ENCODE measurements around the gene PDE6B. TPM values are rescaled to one million over a fixed set of nuclear protein-coding genes. Genes with fewer than 3 reads are reported as not detected.

Gene PDE6B
- polyA plus RNA-seq, 1 donor (not counting 4 experiments of a cell fraction or from before 2014, with no cell fraction given) = not detected

DNA sequence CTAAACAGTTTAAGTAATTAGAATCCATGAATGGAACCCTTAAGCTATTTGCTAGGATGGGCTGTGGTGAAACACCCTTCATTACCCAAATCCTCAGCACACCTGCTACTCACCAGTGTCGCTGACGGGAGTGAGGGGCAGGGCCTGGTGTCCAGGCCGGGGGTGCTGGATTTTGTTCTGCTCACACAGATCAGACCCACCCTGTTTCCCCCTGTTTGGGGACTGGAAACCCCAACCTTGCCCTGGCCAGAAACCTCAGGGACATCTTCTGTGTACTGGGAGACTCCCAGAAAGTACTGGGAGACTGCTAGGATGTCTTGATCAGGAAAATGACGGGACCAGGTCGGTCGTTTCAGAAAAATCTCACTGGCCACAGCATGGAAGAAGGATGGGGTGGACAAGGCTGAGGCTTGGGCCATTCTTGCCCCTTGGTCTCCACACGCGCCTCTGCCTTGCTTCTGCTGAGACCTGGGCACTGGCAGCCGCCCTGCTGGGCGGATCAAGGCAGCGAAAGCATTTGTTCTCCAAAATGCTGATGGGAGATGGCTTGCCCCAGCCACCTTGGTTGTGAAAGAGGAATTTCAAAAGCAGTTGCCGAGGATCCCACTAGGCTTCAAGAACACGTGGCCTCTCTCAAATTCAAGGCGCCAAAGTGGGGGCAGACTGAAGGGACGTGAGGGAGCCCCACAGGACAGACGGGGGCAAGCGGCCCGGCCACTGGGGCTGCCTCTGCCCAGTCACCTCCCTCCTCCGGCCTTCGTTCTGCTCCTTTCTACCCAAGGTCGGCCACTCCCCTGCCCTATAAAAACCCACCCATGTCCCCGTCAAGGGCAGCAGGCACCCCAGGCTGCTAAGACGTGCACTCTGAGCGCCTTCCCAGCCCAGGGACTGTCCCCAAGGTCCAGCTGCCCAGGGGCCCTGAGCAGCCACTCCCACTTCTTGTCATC, 23.5 kb upstream of the PDE6B start:
- Histone ChIP-seq H2AFZ (ENCODE audit: control insufficient read depth, low read length) (no peak overlapping the region), H3K9me1 (ENCODE audit: control insufficient read depth, extremely low read depth, insufficient read depth, low read length) (no peaks in the 10 kb centered on the region), H3K4me1 (ENCODE audit: control insufficient read depth, extremely low read depth, insufficient read depth, low read length) (no peaks in the 10 kb centered on the region), H3K79me2 (ENCODE audit: control insufficient read depth, insufficient read depth, low read length) (no peaks in the 10 kb centered on the region), H3K27ac (ENCODE audit: control insufficient read depth, insufficient read depth, low read length) (no peak overlapping the region), H3K9ac (ENCODE audit: control insufficient read depth, extremely low read depth, insufficient read depth, low read length) (no peak overlapping the region), H3K4me3 (ENCODE audit: control insufficient read depth in 2 of 3, extremely low read depth in 1 of 3, insufficient read depth in 2 of 3, low read depth in 1 of 3, low read length in 3 of 3) (no peak overlapping the region), H3K36me3 (ENCODE audit: control insufficient read depth in 2 of 2, extremely low read depth in 1 of 2, insufficient read depth in 2 of 2, low read length in 2 of 2) (no peaks in the 10 kb centered on the region), H3K9me3 (ENCODE audit: control insufficient read depth, low read depth, low read length) (no peaks in the 10 kb centered on the region), H3K27me3 (ENCODE audit: control insufficient read depth, extremely low read depth, insufficient read depth, low read length) (no peaks in the 10 kb centered on the region), H3K4me2 (ENCODE audit: control insufficient read depth, extremely low read depth, insufficient read depth, low read depth, low read length) (no peak overlapping the region), H4K20me1 (ENCODE audit: control insufficient read depth, extremely low read depth, insufficient read depth, low read length) (no peaks in the 10 kb centered on the region)
- FAIRE-seq (no peak), DNase-seq (ENCODE audit: low read depth, low spot score) (no peak)
- dilution Hi-C loops (cut with MboI; ENCODE audit: extremely low pct_ligation_motif_present, low sequenced_read_pairs) = no loop called here
- TF ChIP-seq EZH2 (IDR thresholded peaks at IDR 0.05; ENCODE audit: low read length) = no peak
- TF ChIP-seq, protein P1, sequence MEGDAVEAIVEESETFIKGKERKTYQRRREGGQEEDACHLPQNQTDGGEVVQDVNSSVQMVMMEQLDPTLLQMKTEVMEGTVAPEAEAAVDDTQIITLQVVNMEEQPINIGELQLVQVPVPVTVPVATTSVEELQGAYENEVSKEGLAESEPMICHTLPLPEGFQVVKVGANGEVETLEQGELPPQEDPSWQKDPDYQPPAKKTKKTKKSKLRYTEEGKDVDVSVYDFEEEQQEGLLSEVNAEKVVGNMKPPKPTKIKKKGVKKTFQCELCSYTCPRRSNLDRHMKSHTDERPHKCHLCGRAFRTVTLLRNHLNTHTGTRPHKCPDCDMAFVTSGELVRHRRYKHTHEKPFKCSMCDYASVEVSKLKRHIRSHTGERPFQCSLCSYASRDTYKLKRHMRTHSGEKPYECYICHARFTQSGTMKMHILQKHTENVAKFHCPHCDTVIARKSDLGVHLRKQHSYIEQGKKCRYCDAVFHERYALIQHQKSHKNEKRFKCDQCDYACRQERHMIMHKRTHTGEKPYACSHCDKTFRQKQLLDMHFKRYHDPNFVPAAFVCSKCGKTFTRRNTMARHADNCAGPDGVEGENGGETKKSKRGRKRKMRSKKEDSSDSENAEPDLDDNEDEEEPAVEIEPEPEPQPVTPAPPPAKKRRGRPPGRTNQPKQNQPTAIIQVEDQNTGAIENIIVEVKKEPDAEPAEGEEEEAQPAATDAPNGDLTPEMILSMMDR (optimal IDR thresholded peaks at IDR 0.05 in 1 of 3, IDR thresholded peaks at IDR 0.05 in 1 of 3, conservative IDR thresholded peaks at IDR 0.05 in 1 of 3; ENCODE audit: extremely low read depth in 1 of 3, insufficient read depth in 2 of 3, low read length in 3 of 3) = no peak

DNA sequence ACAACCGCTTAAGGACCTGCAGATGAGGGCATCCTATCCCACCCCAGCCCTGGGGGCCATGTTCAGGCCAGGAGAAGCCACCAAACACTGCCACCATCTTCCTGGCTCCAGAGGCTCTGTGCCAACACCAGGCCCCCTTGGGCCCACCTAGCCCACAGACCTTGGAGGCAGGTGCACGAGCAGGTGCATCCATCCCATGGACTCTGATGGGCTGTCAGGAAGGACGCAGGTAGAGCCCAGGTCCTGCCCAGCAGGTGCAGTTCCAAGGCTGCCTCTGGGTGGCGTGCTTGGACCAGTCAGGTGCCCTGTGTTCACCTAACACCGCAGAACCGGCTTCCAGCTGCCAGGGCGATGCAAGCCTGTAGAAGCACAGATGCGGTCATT, 22.8 kb upstream of the PDE6B start:
- H3K79me2 ChIP-seq (ENCODE audit: control insufficient read depth, insufficient read depth, low read length) = no peaks in the 10 kb centered on the region
- no peak for TF ChIP-seq EZH2 (IDR thresholded peaks at IDR 0.05; ENCODE audit: low read length)
- TF ChIP-seq, protein P1 (optimal IDR thresholded peaks at IDR 0.05 in 1 of 3, IDR thresholded peaks at IDR 0.05 in 1 of 3, conservative IDR thresholded peaks at IDR 0.05 in 1 of 3; ENCODE audit: extremely low read depth in 1 of 3, insufficient read depth in 2 of 3, low read length in 3 of 3) = peak; percentile 87 to 99 (median 97)
- no peak overlapping the region for H3K9ac ChIP-seq (ENCODE audit: control insufficient read depth, extremely low read depth, insufficient read depth, low read length)
- H3K9me3 ChIP-seq (ENCODE audit: control insufficient read depth, low read depth, low read length) = no peaks in the 10 kb centered on the region
- dilution Hi-C loops (cut with MboI; ENCODE audit: extremely low pct_ligation_motif_present, low sequenced_read_pairs) = no loop called here
- no peak overlapping the region for H3K27ac ChIP-seq (ENCODE audit: control insufficient read depth, insufficient read depth, low read length)
- H4K20me1 ChIP-seq (ENCODE audit: control insufficient read depth, extremely low read depth, insufficient read depth, low read length) = no peaks in the 10 kb centered on the region
- H2AFZ ChIP-seq (ENCODE audit: control insufficient read depth, low read length) = no peak overlapping the region
- H3K4me2 ChIP-seq (ENCODE audit: control insufficient read depth, extremely low read depth, insufficient read depth, low read depth, low read length) = no peak overlapping the region
- H3K27me3 ChIP-seq (ENCODE audit: control insufficient read depth, extremely low read depth, insufficient read depth, low read length) = no peaks in the 10 kb centered on the region
- DNase-seq (ENCODE audit: low read depth, low spot score) (no peak), FAIRE-seq (peak; percentile 32)
- H3K9me1 ChIP-seq (ENCODE audit: control insufficient read depth, extremely low read depth, insufficient read depth, low read length) = no peaks in the 10 kb centered on the region
- no peaks in the 10 kb centered on the region for H3K4me1 ChIP-seq (ENCODE audit: control insufficient read depth, extremely low read depth, insufficient read depth, low read length)
- H3K4me3 ChIP-seq (ENCODE audit: control insufficient read depth in 2 of 3, extremely low read depth in 1 of 3, insufficient read depth in 2 of 3, low read depth in 1 of 3, low read length in 3 of 3) = no peak overlapping the region
- H3K36me3 ChIP-seq (ENCODE audit: control insufficient read depth in 2 of 2, extremely low read depth in 1 of 2, insufficient read depth in 2 of 2, low read length in 2 of 2) = no peaks in the 10 kb centered on the region

All from keratinocyte (primary cell).